Subcutaneous adipose tissue (tissue), 4 donors: ENCODE measurements around the gene PLEKHG5. TPM values are rescaled to one million over a fixed set of nuclear protein-coding genes. Genes with fewer than 3 reads are reported as not detected.

Experiments used
- small RNA-seq: library from RNA; depleted of rRNA; stranded (forward); fragments of <200 nt; gene quantifications from one replicate; pipeline ENCODE3, GENCODE V24; 2016
- total RNA-seq, 4 donors: library from RNA; depleted of rRNA; stranded (reverse); fragments of >200 nt; gene quantifications; one replicate each; pipeline ENCODE4 v1.1.0, GENCODE V29; 2016
- TF ChIP-seq, protein P1 (sequence below): fragments of 450-650 bp; IDR thresholded peaks from one replicate; pipeline ENCODE4 v1.5.1; 2016; ENCODE audit warnings: low read depth, mild to moderate bottlenecking, control low read depth, antibody characterized with exemption, moderate library complexity

Gene PLEKHG5
- total RNA-seq, 4 donors from 2014 or later: 2.4 to 15.4 (median 3.6) TPM

GRCh38 chr1:6420454-6421042 is 70.9 kb downstream of the PLEKHG5 start:
- TF ChIP-seq, protein P1, sequence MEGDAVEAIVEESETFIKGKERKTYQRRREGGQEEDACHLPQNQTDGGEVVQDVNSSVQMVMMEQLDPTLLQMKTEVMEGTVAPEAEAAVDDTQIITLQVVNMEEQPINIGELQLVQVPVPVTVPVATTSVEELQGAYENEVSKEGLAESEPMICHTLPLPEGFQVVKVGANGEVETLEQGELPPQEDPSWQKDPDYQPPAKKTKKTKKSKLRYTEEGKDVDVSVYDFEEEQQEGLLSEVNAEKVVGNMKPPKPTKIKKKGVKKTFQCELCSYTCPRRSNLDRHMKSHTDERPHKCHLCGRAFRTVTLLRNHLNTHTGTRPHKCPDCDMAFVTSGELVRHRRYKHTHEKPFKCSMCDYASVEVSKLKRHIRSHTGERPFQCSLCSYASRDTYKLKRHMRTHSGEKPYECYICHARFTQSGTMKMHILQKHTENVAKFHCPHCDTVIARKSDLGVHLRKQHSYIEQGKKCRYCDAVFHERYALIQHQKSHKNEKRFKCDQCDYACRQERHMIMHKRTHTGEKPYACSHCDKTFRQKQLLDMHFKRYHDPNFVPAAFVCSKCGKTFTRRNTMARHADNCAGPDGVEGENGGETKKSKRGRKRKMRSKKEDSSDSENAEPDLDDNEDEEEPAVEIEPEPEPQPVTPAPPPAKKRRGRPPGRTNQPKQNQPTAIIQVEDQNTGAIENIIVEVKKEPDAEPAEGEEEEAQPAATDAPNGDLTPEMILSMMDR: no peak

- TF ChIP-seq, protein P1: no peak
Measured at GRCh38 chr1:6419804-6420453, 71.5 kb downstream of the PLEKHG5 start, which contains the start of gene HES2. HES2 (minus strand) TSS chr1:6419919; CDS start chr1:6419820, 99 bp downstream.

DNA sequence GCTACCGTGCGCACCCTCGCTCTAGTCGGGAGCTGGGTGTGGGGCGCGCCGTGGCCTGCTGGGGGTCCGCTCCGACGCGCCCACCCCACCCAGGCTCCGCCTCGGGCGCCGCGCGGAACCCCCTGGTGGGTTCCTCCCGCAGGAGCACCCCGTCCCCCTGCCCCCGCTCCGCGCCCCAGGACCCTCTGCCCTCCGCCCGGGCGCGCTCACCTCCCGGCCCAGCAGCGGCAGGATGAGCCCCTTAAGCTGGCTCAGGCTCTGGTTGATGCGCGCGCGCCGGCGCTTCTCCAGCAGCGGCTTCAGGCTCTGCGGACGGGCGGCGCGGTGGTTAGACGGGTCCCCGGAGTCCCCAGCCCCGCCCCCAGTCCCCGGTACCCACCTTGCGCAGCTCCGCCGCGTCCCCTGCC is 72.1 kb downstream of the PLEKHG5 start:
- TF ChIP-seq, protein P1: no peak

DNA sequence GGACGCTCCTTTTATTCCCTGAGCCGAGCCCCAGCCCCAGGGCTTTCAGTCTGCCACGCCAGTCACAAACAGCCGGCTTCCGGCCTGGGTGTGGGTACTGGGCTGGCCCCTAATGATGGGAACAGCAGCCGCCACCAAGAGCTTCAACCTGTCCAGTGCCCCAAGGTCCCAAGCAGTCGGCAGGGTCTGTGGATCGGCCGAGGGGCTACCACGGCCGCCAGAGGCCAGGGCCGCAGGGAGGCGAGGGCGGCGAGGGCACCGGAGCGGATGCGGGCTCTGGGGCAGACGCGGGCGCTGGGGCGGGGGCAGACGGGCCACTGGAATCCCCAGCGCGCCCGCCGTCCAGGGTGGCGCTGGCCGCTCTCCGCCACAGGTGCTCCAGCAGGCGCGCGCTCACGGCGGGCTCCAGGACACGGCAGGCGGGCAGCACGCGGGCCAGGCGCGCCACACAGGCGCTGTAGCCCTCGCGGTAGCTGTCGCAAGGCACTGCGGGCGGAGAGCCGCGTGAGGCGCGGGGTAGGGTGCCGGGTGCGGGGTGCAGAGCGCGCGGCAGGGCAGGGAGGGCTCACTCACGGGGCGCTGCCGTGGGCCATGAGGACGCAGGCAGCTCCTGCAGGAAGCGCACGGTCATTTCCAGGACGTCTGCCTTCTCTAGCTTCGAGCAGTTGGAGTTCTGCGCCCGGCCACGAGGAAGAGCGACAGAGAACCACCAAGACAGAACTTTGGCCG is 72.6 kb downstream of the PLEKHG5 start:
- TF ChIP-seq, protein P1: no peak

- TF ChIP-seq, protein P1: no peak
Measured at GRCh38 chr1:6417961-6418667, 73.4 kb downstream of the PLEKHG5 start.

Small RNA genes within 50 kb of the gene (small RNA-seq; reads per million reads assigned to genes)
- gene MIR4252 (not detected), gene RNU6-731P (not detected)

Other genes starting within 250 kb of the PLEKHG5 start
- not detected for gene HES3, start 247.5 kb downstream of the PLEKHG5 start, total RNA-seq
- gene GPR153, start 230.6 kb downstream of the PLEKHG5 start, total RNA-seq: 10 to 100 TPM in 3 of 4 donors, 1 to 10 TPM in 1; 8.2 to 37.9 (median 16.0) TPM
- gene ACOT7, start 97.9 kb downstream of the PLEKHG5 start, total RNA-seq: 10 to 100 TPM in 2 of 4 donors, 1 to 10 TPM in 2; 7.5 to 14.3 (median 9.8) TPM
- under 1 TPM in 3 of 4 donors, not detected in 1; under 0.01 to 0.19 (median 0.17) TPM for gene HES2, start 71.7 kb downstream of the PLEKHG5 start, total RNA-seq
- 1 to 10 TPM in 1 of 4 donors, under 1 TPM in 1, not detected in 2; 0.22 to 1.4 TPM for gene ESPN, start 66.9 kb downstream of the PLEKHG5 start, total RNA-seq
- gene TNFRSF25, start 25.5 kb downstream of the PLEKHG5 start, total RNA-seq: 10 to 100 TPM in 1 of 4 donors, 1 to 10 TPM in 3; 2.1 to 11.5 (median 5.7) TPM
- gene NOL9, start 62.8 kb upstream of the PLEKHG5 start, total RNA-seq: 10 to 100 TPM; 14.3 to 24.3 (median 15.3) TPM
- not detected for gene TAS1R1, start 63.6 kb upstream of the PLEKHG5 start, total RNA-seq
- 10 to 100 TPM in 3 of 4 donors, 1 to 10 TPM in 1; 7.5 to 31.1 (median 20.0) TPM for gene ZBTB48, start 88.3 kb upstream of the PLEKHG5 start, total RNA-seq
- 100 to 1,000 TPM in 1 of 4 donors, 10 to 100 TPM in 3; 21.2 to 123 (median 47.2) TPM for gene KLHL21, start 111.2 kb upstream of the PLEKHG5 start, total RNA-seq
- gene PHF13, start 122.1 kb upstream of the PLEKHG5 start, total RNA-seq: 10 to 100 TPM in 3 of 4 donors, 1 to 10 TPM in 1; 9.0 to 19.6 (median 17.1) TPM
- 10 to 100 TPM; 21.1 to 51.7 (median 33.7) TPM for gene THAP3, start 133.2 kb upstream of the PLEKHG5 start, total RNA-seq
- gene DNAJC11, start 210.1 kb upstream of the PLEKHG5 start, total RNA-seq: 10 to 100 TPM; 21.4 to 48.2 (median 25.5) TPM